Fibroblast of upper back skin (primary cell): ENCODE data around the gene LACC1.

Source experiments
- DNase-seq: peaks from one replicate; pipeline ENCODE4 v3.0.0-alpha.2; 2013

Gene LACC1

GRCh38 chr13:43879755-43880181, at the start of gene LACC1:
LACC1 (plus strand) TSS chr13:43879904; CDS start chr13:43880986, 1,082 bp downstream.
- no peak for DNase-seq

GRCh38 chr13:43830497-43830881, 49.2 kb upstream of the LACC1 start:
- DNase-seq, result peak; percentile 93

GRCh38 chr13:43831088-43831487, 48.6 kb upstream of the LACC1 start:
- peak; percentile 87 for DNase-seq

- peak; percentile 67 for DNase-seq
Measured at GRCh38 chr13:43835701-43836100, 44.0 kb upstream of the LACC1 start.

- DNase-seq, result peak; percentile 93
Measured at GRCh38 chr13:43838909-43839308, 40.8 kb upstream of the LACC1 start.

- DNase-seq, result peak; percentile 61
Measured at GRCh38 chr13:43846496-43847158, 33.1 kb upstream of the LACC1 start.

GRCh38 chr13:43848001-43848649, 31.6 kb upstream of the LACC1 start:
- DNase-seq, result peak; percentile 82

GRCh38 chr13:43850873-43851272, 28.8 kb upstream of the LACC1 start:
- no peak for DNase-seq

- no peak for DNase-seq
Measured at GRCh38 chr13:43852923-43853404, 26.7 kb upstream of the LACC1 start.

GRCh38 chr13:43861863-43862262, 17.8 kb upstream of the LACC1 start:
- peak; percentile 51 for DNase-seq

- DNase-seq, result no peak
Measured at GRCh38 chr13:43864921-43865320, 14.8 kb upstream of the LACC1 start.

- DNase-seq, result peak; percentile 77
Measured at GRCh38 chr13:43865892-43866291, 13.8 kb upstream of the LACC1 start.

- peak; percentile 44 for DNase-seq
Measured at GRCh38 chr13:43872181-43872580, 7.5 kb upstream of the LACC1 start.

- DNase-seq, result peak; percentile 30
Measured at GRCh38 chr13:43874504-43875092, 5.1 kb upstream of the LACC1 start.

- no peak for DNase-seq
Measured at GRCh38 chr13:43876366-43876765, 3.3 kb upstream of the LACC1 start.

- DNase-seq, result peak; percentile 68
Measured at GRCh38 chr13:43877326-43877725, 2.4 kb upstream of the LACC1 start.

- peak; percentile 27 for DNase-seq
Measured at GRCh38 chr13:43877766-43878165, 1.9 kb upstream of the LACC1 start.

- peak; percentile 74 for DNase-seq
Measured at GRCh38 chr13:43878892-43879754, 581 bp upstream of the LACC1 start, which contains the start of gene CCDC122. CCDC122 (minus strand) TSS chr13:43879740; CDS start chr13:43869376, 10,364 bp downstream.

- no peak for DNase-seq
Measured at GRCh38 chr13:43880214-43880855, 631 bp downstream of the LACC1 start.

GRCh38 chr13:43880926-43881325, 1.2 kb downstream of the LACC1 start:
- no peak for DNase-seq

GRCh38 chr13:43881580-43881979, 1.9 kb downstream of the LACC1 start:
- DNase-seq, result no peak

GRCh38 chr13:43883631-43884030, 3.9 kb downstream of the LACC1 start:
- DNase-seq, result peak; percentile 71
